CD8-positive, alpha-beta memory T cell (primary cell): Measurements from ENCODE around the gene CSF3. TPM values are rescaled to one million over a fixed set of nuclear protein-coding genes. Genes with fewer than 3 reads are reported as not detected.
"Not testable (repeated sequence)": the region's sequence is repeated elsewhere in the genome, so short reads cannot be mapped to it uniquely, and the experiment has no call there.

Experiments
- CTCF ChIA-PET: fragments of 350-600 bp; sonication (Branson Sonifier 250); formaldehyde crosslinking; loops from one replicate; lab custom pipeline; 2021; ENCODE audit warnings: antibody characterized with exemption; lab: Charles Lee
- POLR2A ChIA-PET: fragments of 350-600 bp; sonication (Branson Sonifier 250); formaldehyde crosslinking; loops from one replicate; lab custom pipeline; 2021; ENCODE audit warnings: antibody characterized with exemption; lab: Charles Lee
- DNase-seq, 5 donors: peaks; one replicate each; pipeline versions ENCODE4 v3.0.0 to v3.0.0-alpha.2; 2020 to 2022; ENCODE audit warnings: mixed read lengths in 1 of 5
- H3K27ac ChIP-seq: one replicate; pipeline ENCODE4 v1.7.0; 2013; ENCODE audit warnings: low read depth, mild to moderate bottlenecking, low read length, moderate library complexity
- H3K27me3 ChIP-seq: 2 replicates; pipeline ENCODE4 v1.7.0; 2013; ENCODE audit warnings: low read length, mild to moderate bottlenecking; ENCODE audit not compliant: insufficient read depth, poor library complexity, severe bottlenecking
- H3K36me3 ChIP-seq: 2 replicates; pipeline ENCODE4 v1.7.0; 2013; ENCODE audit warnings: mild to moderate bottlenecking, low read length, moderate library complexity; ENCODE audit not compliant: insufficient read depth
- H3K4me1 ChIP-seq: 2 replicates; pipeline ENCODE4 v1.7.0; 2013; ENCODE audit warnings: mild to moderate bottlenecking, low read length, moderate library complexity; ENCODE audit not compliant: insufficient read depth
- H3K4me3 ChIP-seq: 2 replicates; pipeline ENCODE4 v1.7.0; 2013; ENCODE audit warnings: mild to moderate bottlenecking, low read length
- H3K9me3 ChIP-seq: 2 replicates; pipeline ENCODE4 v1.7.0; 2013; ENCODE audit warnings: mild to moderate bottlenecking, low read length
- H3K27ac Mint-ChIP-seq, 8 donors: one replicate each; pipeline ENCODE4 v1.8.0; 2020 to 2021; ENCODE audit warnings: mixed read lengths in 8 of 8, mild to moderate bottlenecking in 6 of 8, inconsistent platforms in 3 of 8, moderate library complexity in 3 of 8
- H3K27me3 Mint-ChIP-seq, 2 donors: one replicate each; pipeline ENCODE4 v1.8.0; 2020 to 2021; ENCODE audit warnings: mixed read lengths in 2 of 2, mild to moderate bottlenecking in 1 of 2, moderate library complexity in 1 of 2
- H3K36me3 Mint-ChIP-seq, 3 donors: one replicate each; pipeline ENCODE4 v1.8.0; 2020 to 2021; ENCODE audit warnings: mixed read lengths in 3 of 3, inconsistent platforms in 1 of 3, mild to moderate bottlenecking in 1 of 3
- H3K4me1 Mint-ChIP-seq, 3 donors: one replicate each; pipeline ENCODE4 v1.8.0; 2020 to 2021; ENCODE audit warnings: mixed read lengths in 3 of 3, inconsistent platforms in 1 of 3, mild to moderate bottlenecking in 1 of 3
- H3K4me3 Mint-ChIP-seq, 7 donors: one replicate each; pipeline ENCODE4 v1.8.0; 2020 to 2021; ENCODE audit warnings: mixed read lengths in 7 of 7, mild to moderate bottlenecking in 6 of 7, moderate library complexity in 4 of 7, inconsistent platforms in 2 of 7
- H3K9me3 Mint-ChIP-seq, 5 donors: one replicate each; pipeline ENCODE4 v1.8.0; 2020 to 2022; ENCODE audit warnings: mixed read lengths in 5 of 5, mild to moderate bottlenecking in 3 of 5, moderate library complexity in 2 of 5, inconsistent platforms in 1 of 5
- polyA plus RNA-seq: library from polyadenylated mRNA; unstranded; fragments of 300-500 nt; fragmentation: Illumina TruSeq; gene quantifications from one replicate; pipeline ENCODE4 v1.2.3, GENCODE V29; 2021
- total RNA-seq, 2 experiments: library from RNA; stranded (reverse); gene quantifications; one replicate each; pipeline ENCODE4 v1.2.3, GENCODE V29; 2021

CSF3 gene
- total and polyA plus RNA-seq, 3 experiments from 2014 or later, result not detected

DNA sequence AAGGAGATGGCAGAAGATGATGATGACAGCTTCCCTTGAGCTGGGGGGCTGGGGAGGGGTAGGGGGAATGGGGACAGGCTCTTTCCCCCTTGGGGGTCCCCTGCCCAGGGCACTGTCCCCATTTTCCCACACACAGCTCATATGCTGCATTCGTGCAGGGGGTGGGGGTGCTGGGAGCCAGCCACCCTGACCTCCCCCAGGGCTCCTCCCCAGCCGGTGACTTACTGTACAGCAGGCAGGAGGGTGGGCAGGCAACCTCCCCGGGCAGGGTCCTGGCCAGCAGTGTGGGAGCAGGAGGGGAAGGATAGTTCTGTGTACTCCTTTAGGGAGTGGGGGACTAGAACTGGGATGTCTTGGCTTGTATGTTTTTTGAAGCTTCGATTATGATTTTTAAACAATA lies 17.7 kb upstream of the CSF3 start:
- ChIA-PET POLR2A (interaction anchor here (0.5 kb wide), 1 partner anchor 74 kb away, joined by 3 read pairs; no protein-coding TSS in a partner anchor), CTCF (no interaction called here)
- Histone ChIP-seq H3K27me3 (no peaks in the 10 kb centered on the region), H3K4me1 (no peaks in the 10 kb centered on the region), H3K27ac (no peak overlapping the region), H3K36me3 (peaks cover 43% of the 10 kb centered on the region), H3K9me3 (no peaks in the 10 kb centered on the region), H3K4me3 (no peak overlapping the region)
- H3K4me3 Mint-ChIP-seq, result no peak overlapping the region
- no peaks in the 10 kb centered on the region for H3K27me3 Mint-ChIP-seq
- no peaks in the 10 kb centered on the region for H3K9me3 Mint-ChIP-seq
- peaks cover 10 to 58% (median 24%) of the 10 kb centered on the region in 3 donors for H3K36me3 Mint-ChIP-seq
- no peak for DNase-seq
- H3K4me1 Mint-ChIP-seq, result peaks cover 0 to 2% (median 0%) of the 10 kb centered on the region in 3 donors
- no peak overlapping the region for H3K27ac Mint-ChIP-seq

DNA sequence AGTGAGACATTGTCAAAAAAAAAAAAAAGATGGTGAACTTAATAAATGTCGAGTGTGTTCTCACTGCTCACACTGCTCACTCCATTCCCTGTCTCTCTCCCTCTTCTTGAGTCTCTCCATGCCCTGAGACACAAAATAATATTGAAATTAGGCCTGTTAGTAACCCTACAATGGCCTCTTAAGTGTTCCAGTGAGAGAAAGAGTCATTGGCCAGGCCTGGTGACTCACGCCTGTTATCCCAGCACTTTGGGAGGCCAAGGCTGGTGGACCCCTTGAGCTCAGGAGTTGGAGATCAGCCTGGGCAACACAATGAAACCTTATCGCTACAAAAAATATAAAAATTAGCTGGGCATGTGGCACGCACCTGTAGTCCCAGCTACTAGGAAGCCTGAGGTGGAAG lies 16.2 kb upstream of the CSF3 start:
- peaks cover 0 to 43% (median 10%) of the 10 kb centered on the region in 3 donors for H3K36me3 Mint-ChIP-seq
- no peaks in the 10 kb centered on the region for H3K9me3 ChIP-seq
- CTCF ChIA-PET, result interaction anchor here (0.8 kb wide), 1 partner anchor 14 kb away, joined by 4 read pairs; no protein-coding TSS in a partner anchor
- H3K4me3 Mint-ChIP-seq, result no peak overlapping the region
- no peak overlapping the region for H3K4me3 ChIP-seq
- H3K27ac Mint-ChIP-seq, result peak overlapping the region in 1 of 8 donors; percentile 51
- no peaks in the 10 kb centered on the region for H3K4me1 ChIP-seq
- H3K36me3 ChIP-seq, result peaks cover 28% of the 10 kb centered on the region
- no peak overlapping the region for H3K27ac ChIP-seq
- H3K9me3 Mint-ChIP-seq, result no peaks in the 10 kb centered on the region
- POLR2A ChIA-PET, result no interaction called here
- H3K4me1 Mint-ChIP-seq, result peaks cover 0 to 2% (median 0%) of the 10 kb centered on the region in 3 donors
- no peaks in the 10 kb centered on the region for H3K27me3 ChIP-seq
- DNase-seq, result no peak
- H3K27me3 Mint-ChIP-seq, result no peaks in the 10 kb centered on the region

DNA sequence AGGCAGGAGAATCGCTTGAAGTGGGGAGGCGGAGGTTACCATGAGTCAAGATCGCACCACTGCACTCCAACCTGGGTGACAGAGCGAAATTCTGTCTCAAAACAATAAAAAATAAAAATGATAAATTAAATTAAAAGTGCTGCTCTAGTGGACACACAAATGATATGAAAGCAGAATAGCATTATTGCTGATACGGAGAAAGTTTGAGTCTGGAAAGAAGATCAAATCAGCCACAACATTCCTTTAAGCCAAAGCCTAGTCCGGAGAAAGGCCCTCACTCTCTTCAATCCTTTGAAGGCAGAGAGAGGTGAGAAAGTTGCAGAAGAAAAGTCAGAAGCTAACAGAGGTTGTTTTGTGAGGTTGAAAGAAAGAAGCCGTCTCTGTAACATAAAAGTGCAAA lies 15.1 kb upstream of the CSF3 start:
- no peaks in the 10 kb centered on the region for H3K4me1 ChIP-seq
- Mint-ChIP-seq H3K4me3 (no peak overlapping the region), H3K4me1 (peaks cover 0 to 2% (median 0%) of the 10 kb centered on the region in 3 donors), H3K27ac (no peak overlapping the region), H3K9me3 (no peaks in the 10 kb centered on the region), H3K27me3 (peaks cover 0 to 2% of the 10 kb centered on the region in 2 donors), H3K36me3 (peaks cover 0 to 32% (median 4%) of the 10 kb centered on the region in 3 donors)
- ChIA-PET POLR2A (no interaction called here), CTCF (interaction anchor here (1.3 kb wide), 1 partner anchor 13 kb away, joined by 3 read pairs; no protein-coding TSS in a partner anchor)
- H3K36me3 ChIP-seq, result peaks cover 17% of the 10 kb centered on the region
- H3K4me3 ChIP-seq, result no peak overlapping the region
- DNase-seq, result no peak
- no peaks in the 10 kb centered on the region for H3K27me3 ChIP-seq
- no peak overlapping the region for H3K27ac ChIP-seq
- no peaks in the 10 kb centered on the region for H3K9me3 ChIP-seq

DNA sequence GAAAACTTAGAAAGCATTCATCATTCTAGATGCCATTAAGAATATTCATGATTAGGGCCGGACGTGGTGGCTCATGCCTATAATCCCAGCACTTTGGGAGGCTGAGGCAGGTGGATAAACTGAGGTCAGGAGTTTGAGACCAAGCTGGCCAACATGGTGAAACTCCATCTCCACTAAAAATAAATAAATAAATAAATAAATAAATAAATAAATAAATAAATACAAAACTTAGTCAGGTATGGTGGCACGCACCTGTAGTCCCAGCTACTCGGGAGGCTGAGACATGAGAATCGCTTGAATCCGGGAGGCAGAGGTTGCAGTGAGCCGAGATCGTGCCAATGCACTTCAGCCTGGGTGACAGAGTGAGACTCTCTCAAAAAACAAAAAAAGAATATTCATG lies 13.9 kb upstream of the CSF3 start:
- CTCF ChIA-PET, result interaction anchor here (0.9 to 1.3 kb wide), 2 partner anchors 12 to 25 kb away, joined by 3 read pairs; no protein-coding TSS in a partner anchor
- H3K4me3 Mint-ChIP-seq, result not testable (repeated sequence)
- POLR2A ChIA-PET, result interaction anchor here (0.8 kb wide), 1 partner anchor 8 kb away, joined by 4 read pairs; no protein-coding TSS in a partner anchor

DNA sequence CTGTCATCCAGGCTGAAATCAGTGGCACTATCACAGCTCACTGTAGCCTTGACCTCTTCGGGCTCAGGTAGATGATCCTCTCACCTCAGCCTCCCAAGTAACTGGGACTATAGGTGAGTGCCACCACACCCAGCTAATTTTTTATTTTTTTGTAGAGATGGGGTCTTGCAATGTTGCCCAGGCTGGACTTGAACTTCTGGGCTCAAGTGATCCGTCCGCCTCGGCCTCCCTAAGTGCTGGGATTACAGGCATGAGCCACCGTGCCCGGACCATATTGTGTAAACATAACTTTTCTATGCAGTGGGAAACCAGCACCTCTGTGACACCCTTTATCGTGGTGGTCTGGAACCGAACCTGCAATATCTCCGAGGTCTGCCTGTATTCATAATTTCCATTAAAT lies 11.2 kb upstream of the CSF3 start:
- CTCF ChIA-PET, result interaction anchor here (0.9 kb wide), 1 partner anchor 24 kb away, joined by 3 read pairs; the partner anchor contains the start of gene PSMD3
- H3K27ac Mint-ChIP-seq, result no peak overlapping the region
- no peaks in the 10 kb centered on the region for H3K36me3 Mint-ChIP-seq
- H3K27me3 Mint-ChIP-seq, result peaks cover 0 to 2% of the 10 kb centered on the region in 2 donors
- Histone ChIP-seq H3K4me3 (no peak overlapping the region), H3K4me1 (no peaks in the 10 kb centered on the region), H3K27me3 (no peaks in the 10 kb centered on the region), H3K9me3 (no peaks in the 10 kb centered on the region), H3K27ac (no peak overlapping the region), H3K36me3 (no peaks in the 10 kb centered on the region)
- DNase-seq, result no peak
- POLR2A ChIA-PET, result no interaction called here
- H3K4me1 Mint-ChIP-seq, result no peaks in the 10 kb centered on the region
- no peak overlapping the region for H3K4me3 Mint-ChIP-seq
- H3K9me3 Mint-ChIP-seq, result no peaks in the 10 kb centered on the region

More for the DNA sequence above, 13.9 kb upstream of the CSF3 start:
- H3K36me3 Mint-ChIP-seq, result peaks cover 0 to 21% (median 0%) of the 10 kb centered on the region in 3 donors
- H3K9me3 Mint-ChIP-seq, H3K36me3 ChIP-seq, H3K9me3 ChIP-seq, H3K4me3 ChIP-seq, H3K27me3 ChIP-seq, H3K27me3 Mint-ChIP-seq, H3K27ac ChIP-seq, H3K4me1 Mint-ChIP-seq, H3K27ac Mint-ChIP-seq, DNase-seq, H3K4me1 ChIP-seq: not testable (repeated sequence)

DNA sequence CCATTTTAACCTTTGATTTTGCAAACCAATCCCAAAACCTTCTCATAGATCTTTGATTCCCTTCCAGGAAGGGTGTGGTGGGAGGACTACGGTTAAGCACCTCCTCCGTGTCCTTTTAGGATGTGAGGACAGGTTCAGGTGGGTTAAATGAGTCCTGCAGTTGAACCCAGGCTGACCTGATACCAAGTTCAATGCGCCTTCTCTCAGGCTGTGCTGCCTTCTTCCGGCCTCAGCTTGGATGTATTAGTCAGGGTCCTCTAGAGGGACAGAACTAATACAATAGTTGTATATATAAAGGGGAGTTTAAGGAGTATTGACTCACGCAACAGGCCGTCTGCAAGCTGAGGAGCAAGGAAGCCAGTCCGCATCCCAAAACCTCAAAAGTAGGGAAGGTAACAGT lies 10.5 kb upstream of the CSF3 start:
- H3K4me3 Mint-ChIP-seq, result no peak overlapping the region
- CTCF ChIA-PET, result interaction anchor here (0.9 kb wide), 1 partner anchor 22 kb away, joined by 3 read pairs; no protein-coding TSS in a partner anchor

DNA sequence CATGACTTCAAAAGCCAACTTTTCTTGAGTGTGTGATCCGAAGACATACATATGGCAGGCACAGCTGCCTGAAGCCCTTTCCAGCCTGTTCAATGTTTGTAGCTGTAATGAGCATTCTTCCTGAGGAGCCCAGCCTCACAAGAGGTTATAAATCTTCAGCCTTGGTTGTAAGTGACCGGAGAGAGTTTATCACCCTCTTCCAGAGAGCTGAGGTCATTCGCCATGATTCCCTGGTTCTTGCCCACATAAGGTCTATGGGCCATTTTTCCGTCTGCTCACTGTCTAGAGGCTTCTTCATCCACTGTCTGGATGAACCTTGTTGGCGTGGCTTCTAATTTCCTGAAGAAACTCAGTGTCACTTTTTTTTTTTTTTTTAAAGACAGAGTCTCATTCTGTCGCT lies 9.7 kb upstream of the CSF3 start:
- no peaks in the 10 kb centered on the region for H3K36me3 ChIP-seq
- DNase-seq, result no peak
- no peaks in the 10 kb centered on the region for H3K4me1 ChIP-seq
- no peaks in the 10 kb centered on the region for H3K9me3 ChIP-seq
- no peak overlapping the region for H3K4me3 ChIP-seq
- Mint-ChIP-seq H3K4me3 (no peak overlapping the region), H3K36me3 (no peaks in the 10 kb centered on the region), H3K27ac (no peak overlapping the region), H3K9me3 (no peaks in the 10 kb centered on the region), H3K27me3 (peaks cover 0 to 2% of the 10 kb centered on the region in 2 donors), H3K4me1 (peaks cover 0 to 6% (median 4%) of the 10 kb centered on the region in 3 donors)
- H3K27me3 ChIP-seq, result no peaks in the 10 kb centered on the region
- POLR2A ChIA-PET, result no interaction called here
- no peak overlapping the region for H3K27ac ChIP-seq
- CTCF ChIA-PET, result interaction anchor here (0.9 kb wide), 1 partner anchor 21 kb away, joined by 3 read pairs; no protein-coding TSS in a partner anchor

More for the DNA sequence above, 10.5 kb upstream of the CSF3 start:
- Mint-ChIP-seq H3K4me1 (no peaks in the 10 kb centered on the region), H3K27me3 (peaks cover 0 to 2% of the 10 kb centered on the region in 2 donors), H3K36me3 (no peaks in the 10 kb centered on the region), H3K27ac (peak overlapping the region in 1 of 8 donors; percentile 23), H3K9me3 (no peaks in the 10 kb centered on the region)
- Histone ChIP-seq H3K27ac (no peak overlapping the region), H3K36me3 (no peaks in the 10 kb centered on the region), H3K9me3 (no peaks in the 10 kb centered on the region), H3K4me3 (no peak overlapping the region), H3K4me1 (no peaks in the 10 kb centered on the region), H3K27me3 (no peaks in the 10 kb centered on the region)
- POLR2A ChIA-PET, result no interaction called here
- no peak for DNase-seq

DNA sequence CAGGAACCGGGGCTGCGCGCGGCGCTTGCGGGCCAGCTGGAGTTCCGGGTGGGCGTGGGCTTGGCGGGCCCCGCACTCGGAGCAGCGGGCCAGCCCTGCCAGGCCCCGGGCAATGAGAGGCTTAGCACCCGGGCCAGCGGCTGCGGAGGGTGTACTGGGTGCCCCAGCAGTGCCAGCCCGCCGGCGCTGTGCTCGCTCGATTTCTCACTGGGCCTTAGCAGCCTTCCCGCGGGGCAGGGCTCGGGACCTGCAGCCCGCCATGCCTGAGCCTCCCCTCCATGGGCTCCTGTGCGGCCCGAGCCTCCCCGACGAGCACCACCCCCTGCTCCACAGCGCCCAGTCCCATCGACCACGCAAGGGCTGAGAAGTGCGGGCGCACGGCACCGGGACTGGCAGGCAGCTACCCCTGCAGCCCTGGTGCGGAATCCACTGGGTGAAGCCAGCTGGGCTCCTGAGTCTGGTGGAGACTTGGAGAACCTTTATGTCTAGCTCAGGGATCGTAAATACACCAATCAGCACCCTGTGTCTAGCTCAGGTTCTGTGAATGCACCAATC lies 4.2 kb upstream of the CSF3 start:
- H3K36me3 Mint-ChIP-seq, H3K27me3 ChIP-seq, H3K4me3 ChIP-seq, DNase-seq, H3K9me3 Mint-ChIP-seq, H3K9me3 ChIP-seq, H3K27me3 Mint-ChIP-seq, H3K4me3 Mint-ChIP-seq, H3K4me1 ChIP-seq, H3K27ac Mint-ChIP-seq, POLR2A ChIA-PET, H3K27ac ChIP-seq, H3K36me3 ChIP-seq: not testable (repeated sequence)
- peaks cover 6 to 19% (median 10%) of the 10 kb centered on the region in 3 donors for H3K4me1 Mint-ChIP-seq
- CTCF ChIA-PET, result interaction anchor here (0.9 to 3.2 kb wide), 2 partner anchors 17 to 102 kb away, joined by 3 to 23 read pairs; no protein-coding TSS in a partner anchor
